ENCODE measurements around the gene DLG2.

The DLG2 gene

GRCh38 chr11:83568516-83568915 lies 2058.6 kb downstream of the DLG2 start:
- no peak overlapping the region for H3K9ac ChIP-seq (ENCODE audit: low read length)
- H3K27ac ChIP-seq (ENCODE audit: low read length) = no peak overlapping the region
- DNase-seq = no peak
- no peaks in the 10 kb centered on the region for H3K9me3 ChIP-seq (replicated peaks; ENCODE audit: insufficient read depth, low read length)
- H3F3A ChIP-seq (ENCODE audit: insufficient read depth, low read length) = no peaks in the 10 kb centered on the region
- no peaks in the 10 kb centered on the region for H3K9me2 ChIP-seq (replicated peaks; ENCODE audit: insufficient read depth, low read length)
- no peak overlapping the region for H2AFZ ChIP-seq (ENCODE audit: low read length)
- no peak for TF ChIP-seq EZH2 (optimal IDR thresholded peaks at IDR 0.05; ENCODE audit: low read depth, low read length)
- TF ChIP-seq EZH2phosphoT487 (IDR thresholded peaks at IDR 0.05; ENCODE audit: low read length) = no peak
- no peak for TF ChIP-seq CTCF (IDR thresholded peaks at IDR 0.05; ENCODE audit: low read length)
- no peak overlapping the region for H3K4me2 ChIP-seq (ENCODE audit: low read depth, low read length)
- no peaks in the 10 kb centered on the region for H3K27me3 ChIP-seq (replicated peaks; ENCODE audit: insufficient read depth, low read length)
- no peak overlapping the region for H3K4me3 ChIP-seq (ENCODE audit: low read length)
- H3K36me3 ChIP-seq (replicated peaks; ENCODE audit: insufficient read depth, low read length) = no peaks in the 10 kb centered on the region
- H3K4me1 ChIP-seq (ENCODE audit: low read length) = no peaks in the 10 kb centered on the region
- no peaks in the 10 kb centered on the region for H4K20me1 ChIP-seq (ENCODE audit: insufficient read depth, low read length)
- H3K79me2 ChIP-seq (ENCODE audit: low read length) = no peaks in the 10 kb centered on the region

GRCh38 chr11:83566950-83567349 lies 2060.2 kb downstream of the DLG2 start:
- H3K4me2 ChIP-seq (ENCODE audit: low read depth, low read length) = no peak overlapping the region
- H3K9me2 ChIP-seq (replicated peaks; ENCODE audit: insufficient read depth, low read length) = no peaks in the 10 kb centered on the region
- H3F3A ChIP-seq (ENCODE audit: insufficient read depth, low read length) = no peaks in the 10 kb centered on the region
- no peaks in the 10 kb centered on the region for H3K27me3 ChIP-seq (replicated peaks; ENCODE audit: insufficient read depth, low read length)
- H4K20me1 ChIP-seq (ENCODE audit: insufficient read depth, low read length) = no peaks in the 10 kb centered on the region
- no peak overlapping the region for H3K27ac ChIP-seq (ENCODE audit: low read length)
- TF ChIP-seq EZH2 (optimal IDR thresholded peaks at IDR 0.05; ENCODE audit: low read depth, low read length) (no peak), CTCF (IDR thresholded peaks at IDR 0.05; ENCODE audit: low read length) (no peak)
- no peak overlapping the region for H3K9ac ChIP-seq (ENCODE audit: low read length)
- DNase-seq = no peak
- H3K36me3 ChIP-seq (replicated peaks; ENCODE audit: insufficient read depth, low read length) = no peaks in the 10 kb centered on the region
- H3K79me2 ChIP-seq (ENCODE audit: low read length) = no peaks in the 10 kb centered on the region
- no peak overlapping the region for H3K4me3 ChIP-seq (ENCODE audit: low read length)
- H3K4me1 ChIP-seq (ENCODE audit: low read length) = no peaks in the 10 kb centered on the region
- no peak overlapping the region for H2AFZ ChIP-seq (ENCODE audit: low read length)
- H3K9me3 ChIP-seq (replicated peaks; ENCODE audit: insufficient read depth, low read length) = no peaks in the 10 kb centered on the region

- TF ChIP-seq CTCF (IDR thresholded peaks at IDR 0.05; ENCODE audit: low read length) (no peak), EZH2 (optimal IDR thresholded peaks at IDR 0.05; ENCODE audit: low read depth, low read length) (no peak), EZH2phosphoT487 (IDR thresholded peaks at IDR 0.05; ENCODE audit: low read length) (no peak)
- H3K9me3 ChIP-seq (replicated peaks; ENCODE audit: insufficient read depth, low read length) = no peaks in the 10 kb centered on the region
- no peak overlapping the region for H3K4me2 ChIP-seq (ENCODE audit: low read depth, low read length)
- H3K9ac ChIP-seq (ENCODE audit: low read length) = no peak overlapping the region
- H4K20me1 ChIP-seq (ENCODE audit: insufficient read depth, low read length) = no peaks in the 10 kb centered on the region
- no peaks in the 10 kb centered on the region for H3K27me3 ChIP-seq (replicated peaks; ENCODE audit: insufficient read depth, low read length)
- no peak for DNase-seq
- H3F3A ChIP-seq (ENCODE audit: insufficient read depth, low read length) = no peaks in the 10 kb centered on the region
- H3K4me3 ChIP-seq (ENCODE audit: low read length) = no peak overlapping the region
- no peak overlapping the region for H2AFZ ChIP-seq (ENCODE audit: low read length)
- H3K79me2 ChIP-seq (ENCODE audit: low read length) = no peaks in the 10 kb centered on the region
- H3K9me2 ChIP-seq (replicated peaks; ENCODE audit: insufficient read depth, low read length) = no peaks in the 10 kb centered on the region
- no peak overlapping the region for H3K27ac ChIP-seq (ENCODE audit: low read length)
- no peaks in the 10 kb centered on the region for H3K4me1 ChIP-seq (ENCODE audit: low read length)
- no peaks in the 10 kb centered on the region for H3K36me3 ChIP-seq (replicated peaks; ENCODE audit: insufficient read depth, low read length)
These were observed 2062.3 kb downstream of the DLG2 start for GRCh38 chr11:83564870-83565269.

All from MM.1S (cell line).